WTC11 (cell line): ENCODE results near the gene TCN2. TPM values are rescaled to one million over a fixed set of nuclear protein-coding genes. Genes with fewer than 3 reads are reported as not detected.
"Not testable (repeated sequence)": the region's sequence is repeated elsewhere in the genome, so short reads cannot be mapped to it uniquely, and the experiment has no call there.

Experiments used
- ATAC-seq: fragments of 200-7000 bp; cut with Tn5 transposase; 2 replicates; pipeline ENCODE4 v1.10.0; 2021; ENCODE audit warnings: mild to moderate bottlenecking, moderate library complexity
- CTCF ChIA-PET: fragments of 300-600 bp; sonication (Branson Sonifier 250); formaldehyde crosslinking; loops from one replicate; lab custom pipeline; 2021; ENCODE audit warnings: antibody characterized with exemption; lab: Charles Lee
- POLR2A ChIA-PET: fragments of 350-600 bp; sonication (Branson Sonifier 250); formaldehyde crosslinking; loops from one replicate; lab custom pipeline; 2021; ENCODE audit warnings: antibody characterized with exemption; lab: Charles Lee
- DNase-seq: peaks from one replicate; pipeline ENCODE4 v3.0.0; 2021; ENCODE audit warnings: low spot score
- H3K27ac Mint-ChIP-seq: 2 replicates; pipeline ENCODE4 v1.8.0; 2021; ENCODE audit warnings: mixed read lengths
- H3K27me3 Mint-ChIP-seq: 2 replicates; pipeline ENCODE4 v1.8.0; 2021; ENCODE audit warnings: low read depth, mild to moderate bottlenecking, moderate library complexity, mixed read lengths
- H3K36me3 Mint-ChIP-seq: 2 replicates; pipeline ENCODE4 v1.8.0; 2021; ENCODE audit warnings: mixed read lengths
- H3K4me1 Mint-ChIP-seq: 2 replicates; pipeline ENCODE4 v1.8.0; 2022; ENCODE audit warnings: mixed read lengths
- H3K4me3 Mint-ChIP-seq: 2 replicates; pipeline ENCODE4 v1.8.0; 2021; ENCODE audit warnings: mild to moderate bottlenecking, moderate library complexity, mixed read lengths
- H3K9me3 Mint-ChIP-seq: 2 replicates; pipeline ENCODE4 v1.8.0; 2021; ENCODE audit warnings: mixed read lengths
- CBFB ChIP-seq: sonication (generic); formaldehyde crosslinking; IDR thresholded peaks from 2 replicates; pipeline ENCODE4 v1.8.1; 2022; ENCODE audit warnings: mild to moderate bottlenecking, low read depth, missing genetic modification reagents
- CREB1 ChIP-seq: sonication (generic); formaldehyde crosslinking; IDR thresholded peaks from 2 replicates; pipeline ENCODE4 v1.8.0; 2023; ENCODE audit warnings: mild to moderate bottlenecking, missing genetic modification reagents
- FOXJ3 ChIP-seq: sonication (generic); formaldehyde crosslinking; IDR thresholded peaks from 2 replicates; pipeline ENCODE4 v1.9.0; 2021; ENCODE audit warnings: missing genetic modification reagents, mild to moderate bottlenecking, borderline replicate concordance
- NR1H2 ChIP-seq: sonication (generic); formaldehyde crosslinking; IDR thresholded peaks from 2 replicates; pipeline ENCODE4 v1.9.0; 2021; ENCODE audit warnings: mild to moderate bottlenecking, moderate library complexity, missing genetic modification reagents
- SMAD3 ChIP-seq: sonication (generic); formaldehyde crosslinking; IDR thresholded peaks from 2 replicates; pipeline ENCODE4 v1.8.0; 2022; ENCODE audit warnings: missing genetic modification reagents, mild to moderate bottlenecking, borderline replicate concordance
- SOX15 ChIP-seq: fragments of 250-450 bp; sonication (Bioruptor Pico); IDR thresholded peaks from 2 replicates; pipeline ENCODE4 v1.9.0; 2021; ENCODE audit warnings: mild to moderate bottlenecking
- SP1 ChIP-seq: sonication (generic); formaldehyde crosslinking; conservative IDR thresholded peaks from 2 replicates; pipeline ENCODE4 v1.8.1; 2022; ENCODE audit warnings: missing genetic modification reagents
- TEAD1 ChIP-seq: sonication (generic); formaldehyde crosslinking; IDR thresholded peaks from 2 replicates; pipeline ENCODE4 v1.8.0; 2022; ENCODE audit warnings: mild to moderate bottlenecking, missing genetic modification reagents
- TEAD4 ChIP-seq: sonication (generic); formaldehyde crosslinking; IDR thresholded peaks from 2 replicates; pipeline ENCODE4 v1.8.0; 2022; ENCODE audit warnings: mild to moderate bottlenecking, missing genetic modification reagents
- TP53 ChIP-seq: sonication (generic); formaldehyde crosslinking; IDR thresholded peaks from 2 replicates; pipeline ENCODE4 v1.8.1; 2023; ENCODE audit warnings: mild to moderate bottlenecking, missing genetic modification reagents
- ZNF219 ChIP-seq: sonication (generic); formaldehyde crosslinking; IDR thresholded peaks from 2 replicates; pipeline ENCODE4 v1.8.0; 2023; ENCODE audit warnings: missing genetic modification reagents, mild to moderate bottlenecking, borderline replicate concordance
- ZNF263 ChIP-seq: sonication (generic); formaldehyde crosslinking; IDR thresholded peaks from 2 replicates; pipeline ENCODE4 v1.8.1; 2022; ENCODE audit warnings: low read depth, mild to moderate bottlenecking, moderate library complexity, missing genetic modification reagents
- total RNA-seq: library from RNA; stranded (reverse); gene quantifications from 3 replicates; pipeline ENCODE4 v1.2.3, GENCODE V29; 2021
- TF ChIP-seq, protein P1 (sequence below): sonication (generic); formaldehyde crosslinking; IDR thresholded peaks from 2 replicates; pipeline ENCODE4 v1.8.0; 2023; ENCODE audit warnings: mild to moderate bottlenecking, missing genetic modification reagents
- TF ChIP-seq, protein P2 (sequence below): sonication (generic); formaldehyde crosslinking; IDR thresholded peaks from 2 replicates; pipeline ENCODE4 v1.8.1; 2023; ENCODE audit warnings: mild to moderate bottlenecking, missing genetic modification reagents
- TF ChIP-seq, protein P3 (sequence below): fragments of 250-450 bp; sonication (Bioruptor Pico); IDR thresholded peaks from 2 replicates; pipeline ENCODE4 v1.9.0; 2021; ENCODE audit warnings: moderate library complexity, mild to moderate bottlenecking, inconsistent platforms, borderline replicate concordance
- TF ChIP-seq, protein P4 (sequence below): sonication (generic); formaldehyde crosslinking; IDR thresholded peaks from 2 replicates; pipeline ENCODE4 v1.8.1; 2023; ENCODE audit warnings: mild to moderate bottlenecking, missing genetic modification reagents
- TF ChIP-seq, protein P5 (sequence below): fragments of 200-600 bp; IDR thresholded peaks from 2 replicates; pipeline ENCODE4 v1.8.0; 2022; ENCODE audit warnings: antibody characterized with exemption
- TF ChIP-seq, protein P6 (sequence below): sonication (generic); formaldehyde crosslinking; IDR thresholded peaks from 2 replicates; pipeline ENCODE4 v1.8.0; 2023; ENCODE audit warnings: missing genetic modification reagents

TCN2 gene
- total RNA-seq, 1 experiment from 2014 or later: 39.0 TPM

DNA sequence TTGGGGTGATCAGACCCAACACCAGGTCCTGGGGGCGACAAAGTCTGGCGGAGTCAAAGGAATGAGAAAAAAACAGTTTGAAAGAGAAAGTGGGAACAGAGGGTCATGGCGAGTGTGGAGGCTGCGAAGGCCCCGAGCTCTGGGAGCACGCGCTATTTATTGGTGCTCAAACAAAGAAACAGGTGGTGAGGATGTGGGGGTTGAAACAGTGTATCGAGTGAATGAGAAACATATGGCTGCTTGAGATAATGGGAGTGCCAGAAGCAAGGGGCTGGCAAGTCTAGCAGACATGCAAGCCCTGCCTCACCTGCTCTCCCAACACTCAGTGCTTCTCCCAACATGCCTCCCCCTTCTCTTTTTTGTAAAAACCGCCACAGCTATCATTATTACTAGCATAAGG, 68.5 kb downstream of the TCN2 start:
- ATAC-seq (no peak), DNase-seq (no peak)
- Mint-ChIP-seq H3K27ac (no peak overlapping the region), H3K27me3 (peaks cover 13% of the 10 kb centered on the region), H3K4me3 (no peak overlapping the region), H3K36me3 (no peaks in the 10 kb centered on the region), H3K4me1 (peaks cover 11% of the 10 kb centered on the region), H3K9me3 (no peaks in the 10 kb centered on the region)
- ChIA-PET CTCF (no interaction called here), POLR2A (no interaction called here)
- no peak for TF ChIP-seq CBFB (CRISPR knock-in tag)
- TF ChIP-seq, protein P1, sequence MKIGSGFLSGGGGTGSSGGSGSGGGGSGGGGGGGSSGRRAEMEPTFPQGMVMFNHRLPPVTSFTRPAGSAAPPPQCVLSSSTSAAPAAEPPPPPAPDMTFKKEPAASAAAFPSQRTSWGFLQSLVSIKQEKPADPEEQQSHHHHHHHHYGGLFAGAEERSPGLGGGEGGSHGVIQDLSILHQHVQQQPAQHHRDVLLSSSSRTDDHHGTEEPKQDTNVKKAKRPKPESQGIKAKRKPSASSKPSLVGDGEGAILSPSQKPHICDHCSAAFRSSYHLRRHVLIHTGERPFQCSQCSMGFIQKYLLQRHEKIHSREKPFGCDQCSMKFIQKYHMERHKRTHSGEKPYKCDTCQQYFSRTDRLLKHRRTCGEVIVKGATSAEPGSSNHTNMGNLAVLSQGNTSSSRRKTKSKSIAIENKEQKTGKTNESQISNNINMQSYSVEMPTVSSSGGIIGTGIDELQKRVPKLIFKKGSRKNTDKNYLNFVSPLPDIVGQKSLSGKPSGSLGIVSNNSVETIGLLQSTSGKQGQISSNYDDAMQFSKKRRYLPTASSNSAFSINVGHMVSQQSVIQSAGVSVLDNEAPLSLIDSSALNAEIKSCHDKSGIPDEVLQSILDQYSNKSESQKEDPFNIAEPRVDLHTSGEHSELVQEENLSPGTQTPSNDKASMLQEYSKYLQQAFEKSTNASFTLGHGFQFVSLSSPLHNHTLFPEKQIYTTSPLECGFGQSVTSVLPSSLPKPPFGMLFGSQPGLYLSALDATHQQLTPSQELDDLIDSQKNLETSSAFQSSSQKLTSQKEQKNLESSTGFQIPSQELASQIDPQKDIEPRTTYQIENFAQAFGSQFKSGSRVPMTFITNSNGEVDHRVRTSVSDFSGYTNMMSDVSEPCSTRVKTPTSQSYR (CRISPR knock-in tag): no peak
- TF ChIP-seq, protein P2, sequence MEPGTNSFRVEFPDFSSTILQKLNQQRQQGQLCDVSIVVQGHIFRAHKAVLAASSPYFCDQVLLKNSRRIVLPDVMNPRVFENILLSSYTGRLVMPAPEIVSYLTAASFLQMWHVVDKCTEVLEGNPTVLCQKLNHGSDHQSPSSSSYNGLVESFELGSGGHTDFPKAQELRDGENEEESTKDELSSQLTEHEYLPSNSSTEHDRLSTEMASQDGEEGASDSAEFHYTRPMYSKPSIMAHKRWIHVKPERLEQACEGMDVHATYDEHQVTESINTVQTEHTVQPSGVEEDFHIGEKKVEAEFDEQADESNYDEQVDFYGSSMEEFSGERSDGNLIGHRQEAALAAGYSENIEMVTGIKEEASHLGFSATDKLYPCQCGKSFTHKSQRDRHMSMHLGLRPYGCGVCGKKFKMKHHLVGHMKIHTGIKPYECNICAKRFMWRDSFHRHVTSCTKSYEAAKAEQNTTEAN (CRISPR knock-in tag): no peak
- no peak for TF ChIP-seq ZNF263 (CRISPR knock-in tag)
- TF ChIP-seq, protein P3, sequence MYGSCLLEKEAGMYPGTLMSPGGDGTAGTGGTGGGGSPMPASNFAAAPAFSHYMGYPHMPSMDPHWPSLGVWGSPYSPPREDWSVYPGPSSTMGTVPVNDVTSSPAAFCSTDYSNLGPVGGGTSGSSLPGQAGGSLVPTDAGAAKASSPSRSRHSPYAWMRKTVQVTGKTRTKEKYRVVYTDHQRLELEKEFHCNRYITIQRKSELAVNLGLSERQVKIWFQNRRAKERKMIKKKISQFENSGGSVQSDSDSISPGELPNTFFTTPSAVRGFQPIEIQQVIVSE: no peak
- no peak for TF ChIP-seq SMAD3
- TF ChIP-seq CREB1: no peak
- TF ChIP-seq TEAD4: no peak
- TF ChIP-seq, protein P4, sequence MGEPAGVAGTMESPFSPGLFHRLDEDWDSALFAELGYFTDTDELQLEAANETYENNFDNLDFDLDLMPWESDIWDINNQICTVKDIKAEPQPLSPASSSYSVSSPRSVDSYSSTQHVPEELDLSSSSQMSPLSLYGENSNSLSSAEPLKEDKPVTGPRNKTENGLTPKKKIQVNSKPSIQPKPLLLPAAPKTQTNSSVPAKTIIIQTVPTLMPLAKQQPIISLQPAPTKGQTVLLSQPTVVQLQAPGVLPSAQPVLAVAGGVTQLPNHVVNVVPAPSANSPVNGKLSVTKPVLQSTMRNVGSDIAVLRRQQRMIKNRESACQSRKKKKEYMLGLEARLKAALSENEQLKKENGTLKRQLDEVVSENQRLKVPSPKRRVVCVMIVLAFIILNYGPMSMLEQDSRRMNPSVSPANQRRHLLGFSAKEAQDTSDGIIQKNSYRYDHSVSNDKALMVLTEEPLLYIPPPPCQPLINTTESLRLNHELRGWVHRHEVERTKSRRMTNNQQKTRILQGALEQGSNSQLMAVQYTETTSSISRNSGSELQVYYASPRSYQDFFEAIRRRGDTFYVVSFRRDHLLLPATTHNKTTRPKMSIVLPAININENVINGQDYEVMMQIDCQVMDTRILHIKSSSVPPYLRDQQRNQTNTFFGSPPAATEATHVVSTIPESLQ (CRISPR knock-in tag): no peak
- TF ChIP-seq, protein P5, sequence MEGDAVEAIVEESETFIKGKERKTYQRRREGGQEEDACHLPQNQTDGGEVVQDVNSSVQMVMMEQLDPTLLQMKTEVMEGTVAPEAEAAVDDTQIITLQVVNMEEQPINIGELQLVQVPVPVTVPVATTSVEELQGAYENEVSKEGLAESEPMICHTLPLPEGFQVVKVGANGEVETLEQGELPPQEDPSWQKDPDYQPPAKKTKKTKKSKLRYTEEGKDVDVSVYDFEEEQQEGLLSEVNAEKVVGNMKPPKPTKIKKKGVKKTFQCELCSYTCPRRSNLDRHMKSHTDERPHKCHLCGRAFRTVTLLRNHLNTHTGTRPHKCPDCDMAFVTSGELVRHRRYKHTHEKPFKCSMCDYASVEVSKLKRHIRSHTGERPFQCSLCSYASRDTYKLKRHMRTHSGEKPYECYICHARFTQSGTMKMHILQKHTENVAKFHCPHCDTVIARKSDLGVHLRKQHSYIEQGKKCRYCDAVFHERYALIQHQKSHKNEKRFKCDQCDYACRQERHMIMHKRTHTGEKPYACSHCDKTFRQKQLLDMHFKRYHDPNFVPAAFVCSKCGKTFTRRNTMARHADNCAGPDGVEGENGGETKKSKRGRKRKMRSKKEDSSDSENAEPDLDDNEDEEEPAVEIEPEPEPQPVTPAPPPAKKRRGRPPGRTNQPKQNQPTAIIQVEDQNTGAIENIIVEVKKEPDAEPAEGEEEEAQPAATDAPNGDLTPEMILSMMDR: no peak
- TF ChIP-seq TEAD1 (CRISPR knock-in tag): no peak
- TF ChIP-seq, protein P6, sequence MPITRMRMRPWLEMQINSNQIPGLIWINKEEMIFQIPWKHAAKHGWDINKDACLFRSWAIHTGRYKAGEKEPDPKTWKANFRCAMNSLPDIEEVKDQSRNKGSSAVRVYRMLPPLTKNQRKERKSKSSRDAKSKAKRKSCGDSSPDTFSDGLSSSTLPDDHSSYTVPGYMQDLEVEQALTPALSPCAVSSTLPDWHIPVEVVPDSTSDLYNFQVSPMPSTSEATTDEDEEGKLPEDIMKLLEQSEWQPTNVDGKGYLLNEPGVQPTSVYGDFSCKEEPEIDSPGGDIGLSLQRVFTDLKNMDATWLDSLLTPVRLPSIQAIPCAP: no peak
- no peak for TF ChIP-seq NR1H2 (CRISPR knock-in tag)
- no peak for TF ChIP-seq TP53 (CRISPR knock-in tag)
- no peak for TF ChIP-seq SP1 (CRISPR knock-in tag)
- no peak for TF ChIP-seq ZNF219 (CRISPR knock-in tag)
- TF ChIP-seq FOXJ3 (CRISPR knock-in tag): no peak
- no peak for TF ChIP-seq SOX15 (CRISPR knock-in tag)

DNA sequence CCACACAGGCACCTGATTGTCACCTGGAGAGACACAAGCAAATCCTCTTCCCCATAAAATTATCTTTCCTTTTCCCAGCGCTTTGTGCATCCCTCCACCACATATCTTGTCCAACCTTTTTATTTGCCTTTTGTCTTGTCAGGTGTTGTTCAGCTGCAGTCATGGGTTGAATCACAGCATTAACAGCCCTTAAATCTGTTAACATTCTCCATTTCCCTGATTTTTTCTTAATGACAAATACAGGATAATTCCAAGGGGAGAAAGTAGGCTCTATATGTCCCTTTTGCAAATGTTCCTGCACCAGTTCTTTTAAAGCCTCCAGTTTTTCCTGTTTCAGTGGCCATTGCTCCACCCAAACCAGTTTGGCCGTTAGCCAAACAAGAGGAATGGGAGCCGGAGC, 69.6 kb downstream of the TCN2 start:
- H3K27ac Mint-ChIP-seq, H3K4me3 Mint-ChIP-seq, H3K27me3 Mint-ChIP-seq, H3K9me3 Mint-ChIP-seq, H3K36me3 Mint-ChIP-seq, ATAC-seq, CTCF ChIA-PET, POLR2A ChIA-PET, DNase-seq: not testable (repeated sequence)
- H3K4me1 Mint-ChIP-seq: peaks cover 18% of the 10 kb centered on the region

Other genes starting within 250 kb of the TCN2 start
- gene RNF215, start 219.8 kb upstream of the TCN2 start, total RNA-seq: 25.4 to 28.6 TPM (median 27.6 TPM) in 3 replicates
- gene SEC14L2, start 210.2 kb upstream of the TCN2 start, total RNA-seq: 2.4 to 3.9 TPM (median 3.9 TPM) in 3 replicates
- 75.0 to 78.7 TPM (median 75.5 TPM) in 3 replicates for gene MTFP1, start 181.4 kb upstream of the TCN2 start, total RNA-seq
- gene SEC14L3, start 135.2 kb upstream of the TCN2 start, total RNA-seq: not detected in 3 replicates
- gene SEC14L4, start 101.5 kb upstream of the TCN2 start, total RNA-seq: 1.9 to 2.9 TPM (median 2.8 TPM) in 3 replicates
- 1.6 to 2.0 TPM (median 1.7 TPM) in 3 replicates for gene SEC14L6, start 60.4 kb upstream of the TCN2 start, total RNA-seq
- gene GAL3ST1, start 32.5 kb upstream of the TCN2 start, total RNA-seq: 11.0 to 11.6 TPM (median 11.2 TPM) in 3 replicates
- 108 to 128 TPM (median 109 TPM) in 3 replicates for gene PES1, start 15.3 kb upstream of the TCN2 start, total RNA-seq
- 5.2 to 5.5 TPM (median 5.3 TPM) in 3 replicates for gene SLC35E4, start 28.6 kb downstream of the TCN2 start, total RNA-seq
- gene DUSP18, start 60.7 kb downstream of the TCN2 start, total RNA-seq: 4.2 to 4.4 TPM (median 4.3 TPM) in 3 replicates
- gene OSBP2, start 87.7 kb downstream of the TCN2 start, total RNA-seq: 4.1 to 4.4 TPM (median 4.1 TPM) in 3 replicates